Measurements from ENCODE around the gene SV2C. TPM values are rescaled to one million over a fixed set of nuclear protein-coding genes. Genes with fewer than 3 reads are reported as not detected.

Gene SV2C
- total RNA-seq, 2 donors from 2014 or later, result 0.20 to 0.35 TPM

DNA sequence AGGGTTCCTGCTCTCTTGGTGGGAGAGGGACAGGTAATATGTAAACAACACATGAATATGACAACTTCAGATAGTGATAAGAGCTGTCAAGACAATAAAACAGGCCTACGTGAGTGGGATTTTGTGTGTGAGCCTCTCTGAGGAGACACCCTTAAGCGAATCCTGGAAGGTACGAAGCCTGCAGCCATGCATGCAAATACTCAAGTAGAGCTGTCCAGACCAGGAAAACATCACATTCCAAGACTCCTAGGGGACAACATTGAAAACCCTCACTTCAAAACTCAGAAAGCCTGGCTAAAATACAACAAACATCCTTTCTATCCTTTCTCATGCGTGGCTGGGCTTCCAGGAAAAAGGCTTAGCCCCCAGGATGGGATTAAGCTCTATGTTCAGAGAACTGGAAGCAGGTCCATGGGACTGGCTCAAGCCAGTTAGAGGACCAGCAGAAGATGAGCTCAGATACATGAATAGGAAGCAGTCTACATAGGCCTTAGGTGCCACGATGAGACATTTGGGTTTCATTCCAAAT is 195.1 kb downstream of the SV2C start:
- intact Hi-C loops (cut with DNase I), result no loop called here
- Histone ChIP-seq H3K4me3 (no peak overlapping the region), H3K9ac (ENCODE audit: low read depth in 2 of 2, low read length in 2 of 2) (no peak overlapping the region), H3K27ac (no peak overlapping the region), H3K27me3 (no peaks in the 10 kb centered on the region), H3K36me3 (no peaks in the 10 kb centered on the region), H3K9me3 (no peaks in the 10 kb centered on the region), H3K4me1 (no peaks in the 10 kb centered on the region)
- TF ChIP-seq CTCF (IDR thresholded peaks at IDR 0.05), result no peak
- DNase-seq, result no peak

GRCh38 chr5:76280494-76280893 is 197.3 kb downstream of the SV2C start:
- intact Hi-C loops (cut with DNase I), result no loop called here
- no peak overlapping the region for H3K9ac ChIP-seq (ENCODE audit: low read depth in 2 of 2, low read length in 2 of 2)
- H3K27me3 ChIP-seq, result no peaks in the 10 kb centered on the region
- H3K36me3 ChIP-seq, result no peaks in the 10 kb centered on the region
- TF ChIP-seq CTCF (IDR thresholded peaks at IDR 0.05), result no peak
- no peak overlapping the region for H3K4me3 ChIP-seq
- no peaks in the 10 kb centered on the region for H3K9me3 ChIP-seq
- no peaks in the 10 kb centered on the region for H3K4me1 ChIP-seq
- no peak for DNase-seq
- no peak overlapping the region for H3K27ac ChIP-seq

GRCh38 chr5:76283670-76284069 is 200.5 kb downstream of the SV2C start:
- Histone ChIP-seq H3K4me1 (no peaks in the 10 kb centered on the region), H3K9ac (ENCODE audit: low read depth in 2 of 2, low read length in 2 of 2) (no peak overlapping the region), H3K9me3 (no peaks in the 10 kb centered on the region), H3K36me3 (no peaks in the 10 kb centered on the region), H3K27me3 (no peaks in the 10 kb centered on the region), H3K27ac (no peak overlapping the region), H3K4me3 (no peak overlapping the region)
- TF ChIP-seq CTCF (IDR thresholded peaks at IDR 0.05), result no peak
- intact Hi-C loops (cut with DNase I), result no loop called here
- no peak for DNase-seq

GRCh38 chr5:76289692-76290091 is 206.5 kb downstream of the SV2C start:
- no peak for TF ChIP-seq CTCF (IDR thresholded peaks at IDR 0.05)
- Histone ChIP-seq H3K4me1 (no peaks in the 10 kb centered on the region), H3K36me3 (no peaks in the 10 kb centered on the region), H3K9me3 (no peaks in the 10 kb centered on the region), H3K27me3 (no peaks in the 10 kb centered on the region), H3K9ac (ENCODE audit: low read depth in 2 of 2, low read length in 2 of 2) (no peak overlapping the region), H3K27ac (no peak overlapping the region), H3K4me3 (no peak overlapping the region)
- DNase-seq, result no peak
- intact Hi-C loops (cut with DNase I), result no loop called here

DNA sequence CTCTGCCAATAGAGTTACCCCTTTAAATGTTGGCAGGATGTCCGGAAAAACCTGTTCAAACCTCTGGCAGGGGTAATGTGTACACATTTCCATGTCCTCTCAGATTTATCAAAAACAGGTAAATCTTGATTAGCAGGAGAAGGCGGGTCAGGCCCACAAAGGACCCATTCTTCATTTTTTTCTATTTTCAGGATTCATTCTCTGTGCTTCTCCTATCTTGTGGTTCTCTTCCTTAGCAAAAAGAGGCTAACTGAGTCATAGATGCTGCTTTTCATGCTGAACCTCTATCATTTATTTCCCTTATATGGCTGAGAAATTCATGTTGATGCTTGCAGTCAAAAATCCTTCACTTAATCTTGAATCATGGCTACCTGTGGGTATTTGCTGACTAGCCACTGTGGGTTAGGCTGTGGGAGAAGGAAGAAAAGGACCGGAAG is 207.2 kb downstream of the SV2C start:
- no peaks in the 10 kb centered on the region for H3K27me3 ChIP-seq
- no peak overlapping the region for H3K4me3 ChIP-seq

More for the DNA sequence above, 207.2 kb downstream of the SV2C start:
- DNase-seq, result no peak
- intact Hi-C loops (cut with DNase I), result no loop called here
- no peaks in the 10 kb centered on the region for H3K9me3 ChIP-seq
- no peak overlapping the region for H3K9ac ChIP-seq (ENCODE audit: low read depth in 2 of 2, low read length in 2 of 2)
- no peak overlapping the region for H3K27ac ChIP-seq
- no peak for TF ChIP-seq CTCF (IDR thresholded peaks at IDR 0.05)
- H3K4me1 ChIP-seq, result no peaks in the 10 kb centered on the region
- no peaks in the 10 kb centered on the region for H3K36me3 ChIP-seq
